ENCODE measurements around the gene COL12A1. TPM values are rescaled to one million over a fixed set of nuclear protein-coding genes. Genes with fewer than 3 reads are reported as not detected.

COL12A1 gene
- total RNA-seq, 2 experiments from 2014 or later, result not detected

DNA sequence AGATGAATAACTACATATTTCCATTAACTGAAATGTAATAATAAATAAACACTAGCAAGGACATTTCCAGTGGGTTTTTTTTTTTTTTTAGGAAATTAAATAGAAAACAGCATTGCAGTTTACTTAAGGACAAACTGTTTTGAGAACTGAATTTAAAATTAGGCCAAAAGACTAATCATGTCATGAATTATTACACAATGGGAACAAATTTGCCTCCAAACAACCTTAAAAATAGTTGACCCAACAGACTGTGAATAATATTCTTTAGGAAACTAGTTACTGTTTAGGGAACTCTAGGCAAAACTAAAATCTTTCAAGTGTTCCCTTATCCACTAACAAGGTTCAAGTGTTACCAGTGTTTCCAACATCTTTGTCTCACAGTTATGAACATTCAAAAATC lies 16.4 kb upstream of the COL12A1 start:
- Histone ChIP-seq H3K4me3 (ENCODE audit: low read depth, low read length, poor library complexity, severe bottlenecking) (no peak overlapping the region), H3K4me1 (ENCODE audit: insufficient read depth, low read length, poor library complexity, severe bottlenecking) (no peaks in the 10 kb centered on the region), H3K9me3 (ENCODE audit: low read length) (no peaks in the 10 kb centered on the region), H3K4me2 (ENCODE audit: low read length) (no peak overlapping the region), H4K20me1 (ENCODE audit: insufficient read depth, low read length) (no peaks in the 10 kb centered on the region), H3K36me3 (ENCODE audit: insufficient read depth, low read length) (no peaks in the 10 kb centered on the region), H3K9me2 (ENCODE audit: insufficient read depth, low read length) (no peaks in the 10 kb centered on the region), H3K27ac (ENCODE audit: low read depth, low read length, poor library complexity, severe bottlenecking) (no peak overlapping the region), H2AFZ (ENCODE audit: low read length) (no peak overlapping the region), H3K79me2 (ENCODE audit: insufficient read depth, low read depth, low read length) (no peaks in the 10 kb centered on the region)
- ChIA-PET CTCF (ENCODE audit: unreplicated experiment) (no interaction called here), POLR2A (no interaction called here)
- TF ChIP-seq, protein P1, sequence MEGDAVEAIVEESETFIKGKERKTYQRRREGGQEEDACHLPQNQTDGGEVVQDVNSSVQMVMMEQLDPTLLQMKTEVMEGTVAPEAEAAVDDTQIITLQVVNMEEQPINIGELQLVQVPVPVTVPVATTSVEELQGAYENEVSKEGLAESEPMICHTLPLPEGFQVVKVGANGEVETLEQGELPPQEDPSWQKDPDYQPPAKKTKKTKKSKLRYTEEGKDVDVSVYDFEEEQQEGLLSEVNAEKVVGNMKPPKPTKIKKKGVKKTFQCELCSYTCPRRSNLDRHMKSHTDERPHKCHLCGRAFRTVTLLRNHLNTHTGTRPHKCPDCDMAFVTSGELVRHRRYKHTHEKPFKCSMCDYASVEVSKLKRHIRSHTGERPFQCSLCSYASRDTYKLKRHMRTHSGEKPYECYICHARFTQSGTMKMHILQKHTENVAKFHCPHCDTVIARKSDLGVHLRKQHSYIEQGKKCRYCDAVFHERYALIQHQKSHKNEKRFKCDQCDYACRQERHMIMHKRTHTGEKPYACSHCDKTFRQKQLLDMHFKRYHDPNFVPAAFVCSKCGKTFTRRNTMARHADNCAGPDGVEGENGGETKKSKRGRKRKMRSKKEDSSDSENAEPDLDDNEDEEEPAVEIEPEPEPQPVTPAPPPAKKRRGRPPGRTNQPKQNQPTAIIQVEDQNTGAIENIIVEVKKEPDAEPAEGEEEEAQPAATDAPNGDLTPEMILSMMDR (conservative IDR thresholded peaks at IDR 0.05; ENCODE audit: low read length), result no peak
- no peak for TF ChIP-seq EZH2phosphoT487 (IDR thresholded peaks at IDR 0.05; ENCODE audit: borderline replicate concordance, low read depth, low read length)
- intact Hi-C loops (cut with micrococcal nuclease; ENCODE audit: unreplicated experiment), result no loop called here
- no peak for DNase-seq (ENCODE audit: low spot score)
- BruUV-seq (replicated peaks), result no TSS peak

DNA sequence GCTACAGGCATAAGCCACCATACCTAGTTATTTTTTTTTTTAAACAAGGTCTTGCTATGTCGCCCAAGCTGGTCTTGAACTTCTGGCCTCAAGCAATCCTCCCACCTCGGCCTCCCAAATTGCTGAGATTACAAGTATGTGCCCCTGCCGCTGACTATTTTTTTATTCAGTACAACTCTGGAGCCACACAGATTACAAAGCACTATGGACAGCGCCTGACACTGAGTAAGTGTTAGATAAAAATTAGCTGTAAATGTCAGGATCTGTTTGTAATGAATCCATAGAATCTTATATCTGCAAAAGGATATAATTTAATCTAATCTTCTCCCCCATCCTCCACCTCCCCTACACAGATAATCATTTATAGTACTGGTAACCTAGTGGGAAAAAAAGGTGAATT lies 15.3 kb upstream of the COL12A1 start:
- ChIA-PET CTCF (ENCODE audit: unreplicated experiment) (no interaction called here), POLR2A (no interaction called here)
- no peaks in the 10 kb centered on the region for H3K4me1 ChIP-seq (ENCODE audit: insufficient read depth, low read length, poor library complexity, severe bottlenecking)
- BruUV-seq (replicated peaks), result no TSS peak
- no peak overlapping the region for H2AFZ ChIP-seq (ENCODE audit: low read length)
- no peak for TF ChIP-seq EZH2phosphoT487 (IDR thresholded peaks at IDR 0.05; ENCODE audit: borderline replicate concordance, low read depth, low read length)
- TF ChIP-seq, protein P1 (conservative IDR thresholded peaks at IDR 0.05; ENCODE audit: low read length), result no peak
- H3K79me2 ChIP-seq (ENCODE audit: insufficient read depth, low read depth, low read length), result no peaks in the 10 kb centered on the region
- H4K20me1 ChIP-seq (ENCODE audit: insufficient read depth, low read length), result no peaks in the 10 kb centered on the region
- H3K4me2 ChIP-seq (ENCODE audit: low read length), result no peak overlapping the region
- intact Hi-C loops (cut with micrococcal nuclease; ENCODE audit: unreplicated experiment), result no loop called here
- no peak overlapping the region for H3K27ac ChIP-seq (ENCODE audit: low read depth, low read length, poor library complexity, severe bottlenecking)
- no peak for DNase-seq (ENCODE audit: low spot score)
- H3K36me3 ChIP-seq (ENCODE audit: insufficient read depth, low read length), result no peaks in the 10 kb centered on the region
- no peak overlapping the region for H3K4me3 ChIP-seq (ENCODE audit: low read depth, low read length, poor library complexity, severe bottlenecking)
- H3K9me3 ChIP-seq (ENCODE audit: low read length), result no peaks in the 10 kb centered on the region
- H3K9me2 ChIP-seq (ENCODE audit: insufficient read depth, low read length), result no peaks in the 10 kb centered on the region

DNA sequence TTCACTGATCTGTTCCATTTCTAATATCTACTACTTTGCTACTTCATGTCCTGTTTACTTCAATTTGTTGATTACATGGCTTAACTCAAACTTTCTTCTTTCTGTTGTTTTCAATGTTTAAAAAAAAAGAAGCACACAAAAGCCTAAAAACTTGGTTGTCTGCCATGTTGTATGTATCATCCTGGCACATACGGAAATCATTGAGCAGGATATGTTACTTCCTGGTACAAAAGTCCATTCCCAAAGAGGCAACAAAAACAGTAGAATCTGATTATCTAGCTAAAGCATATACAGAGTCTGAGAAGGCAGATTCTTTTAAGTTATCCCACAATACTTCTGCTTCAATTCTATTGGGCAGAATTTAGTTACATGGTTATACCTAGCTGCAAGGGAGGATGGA lies 14.5 kb upstream of the COL12A1 start:
- Histone ChIP-seq H3K36me3 (ENCODE audit: insufficient read depth, low read length) (no peaks in the 10 kb centered on the region), H3K4me1 (ENCODE audit: insufficient read depth, low read length, poor library complexity, severe bottlenecking) (no peaks in the 10 kb centered on the region), H3K27ac (ENCODE audit: low read depth, low read length, poor library complexity, severe bottlenecking) (no peak overlapping the region), H4K20me1 (ENCODE audit: insufficient read depth, low read length) (no peaks in the 10 kb centered on the region), H2AFZ (ENCODE audit: low read length) (no peak overlapping the region), H3K9me3 (ENCODE audit: low read length) (no peaks in the 10 kb centered on the region), H3K9me2 (ENCODE audit: insufficient read depth, low read length) (no peaks in the 10 kb centered on the region), H3K4me2 (ENCODE audit: low read length) (no peak overlapping the region), H3K4me3 (ENCODE audit: low read depth, low read length, poor library complexity, severe bottlenecking) (no peak overlapping the region), H3K79me2 (ENCODE audit: insufficient read depth, low read depth, low read length) (no peaks in the 10 kb centered on the region)
- CTCF ChIA-PET (ENCODE audit: unreplicated experiment), result no interaction called here
- intact Hi-C loops (cut with micrococcal nuclease; ENCODE audit: unreplicated experiment), result no loop called here
- no peak for DNase-seq (ENCODE audit: low spot score)
- BruUV-seq (replicated peaks), result no TSS peak
- TF ChIP-seq EZH2phosphoT487 (IDR thresholded peaks at IDR 0.05; ENCODE audit: borderline replicate concordance, low read depth, low read length), result no peak
- TF ChIP-seq, protein P1 (conservative IDR thresholded peaks at IDR 0.05; ENCODE audit: low read length), result no peak
- POLR2A ChIA-PET, result interaction anchor here (0.8 kb wide), 1 partner anchor 10 kb away, joined by 4 read pairs; no protein-coding TSS in a partner anchor
